Loucy (cell line): ENCODE results near the gene SUGP1.

Source experiments
- H2AFZ ChIP-seq: fragments of 200-600 bp; sonication (generic); 2 replicates; pipeline ENCODE4 v1.6.0; 2016; ENCODE audit warnings: antibody characterized with exemption, mild to moderate bottlenecking, low read length, moderate library complexity
- H3F3A ChIP-seq: fragments of 200-600 bp; 2 replicates; pipeline ENCODE4 v1.6.0; 2016; ENCODE audit warnings: antibody characterized with exemption, low read depth, mild to moderate bottlenecking
- H3K27me3 ChIP-seq: fragments of 200-600 bp; sonication (generic); 2 replicates; pipeline ENCODE4 v1.6.1; 2014; ENCODE audit warnings: low read length, mild to moderate bottlenecking; ENCODE audit not compliant: insufficient read depth, poor library complexity, severe bottlenecking
- H3K36me3 ChIP-seq: fragments of 200-600 bp; sonication (generic); 2 replicates; pipeline ENCODE4 v1.6.1; 2016; ENCODE audit warnings: low read length; ENCODE audit not compliant: insufficient read depth
- H3K4me1 ChIP-seq: fragments of 200-600 bp; sonication (generic); 2 replicates; pipeline ENCODE4 v1.5.1; 2014; ENCODE audit warnings: low read length, mild to moderate bottlenecking; ENCODE audit not compliant: insufficient read depth, poor library complexity, severe bottlenecking
- H3K4me2 ChIP-seq: fragments of 200-600 bp; sonication (generic); 2 replicates; pipeline ENCODE4 v1.6.0; 2014; ENCODE audit warnings: antibody characterized with exemption, low read length, low read depth, mild to moderate bottlenecking; ENCODE audit not compliant: poor library complexity, severe bottlenecking
- H3K4me3 ChIP-seq: fragments of 200-600 bp; sonication (generic); 2 replicates; pipeline ENCODE4 v1.5.1; 2014; ENCODE audit warnings: low read length, mild to moderate bottlenecking, mixed read lengths; ENCODE audit not compliant: poor library complexity, severe bottlenecking
- H3K79me2 ChIP-seq: fragments of 200-600 bp; sonication (generic); 2 replicates; pipeline ENCODE4 v1.6.1; 2014; ENCODE audit warnings: low read length; ENCODE audit not compliant: insufficient read depth
- H3K9ac ChIP-seq: fragments of 200-600 bp; sonication (generic); 2 replicates; pipeline ENCODE4 v1.6.0; 2014; ENCODE audit warnings: mild to moderate bottlenecking, low read depth, low read length, moderate library complexity; ENCODE audit not compliant: poor library complexity, severe bottlenecking
- H3K9me2 ChIP-seq: fragments of 200-600 bp; sonication (generic); replicated peaks from 2 replicates; pipeline ENCODE4 v1.6.1; 2016; ENCODE audit warnings: low read depth, low read length, mixed read lengths
- H3K9me3 ChIP-seq: fragments of 200-600 bp; sonication (generic); 2 replicates; pipeline ENCODE4 v1.6.1; 2014; ENCODE audit warnings: mild to moderate bottlenecking, antibody characterized with exemption, low read length, low read depth; ENCODE audit not compliant: insufficient read depth
- H4K20me1 ChIP-seq: fragments of 200-600 bp; sonication (generic); 2 replicates; pipeline ENCODE4 v1.6.0; 2014; ENCODE audit warnings: antibody characterized with exemption, low read length, mild to moderate bottlenecking; ENCODE audit not compliant: insufficient read depth, poor library complexity, severe bottlenecking
- CTCF ChIP-seq: fragments of 200-600 bp; sonication (generic); conservative IDR thresholded peaks from 2 replicates; pipeline ENCODE4 v1.5.1; 2014; ENCODE audit warnings: mild to moderate bottlenecking, antibody characterized with exemption, low read length
- EZH2phosphoT487 ChIP-seq: fragments of 200-600 bp; IDR thresholded peaks from 2 replicates; pipeline ENCODE4 v1.6.1; 2018; ENCODE audit warnings: antibody characterized with exemption, mild to moderate bottlenecking, moderate library complexity, borderline replicate concordance

Gene SUGP1

GRCh38 chr19:19343016-19343362, 22.7 kb upstream of the SUGP1 start:
- Histone ChIP-seq H3K4me3 (no peak overlapping the region), H3K9me2 (no peaks in the 10 kb centered on the region), H3K36me3 (peaks cover 64% of the 10 kb centered on the region; the same call in 1 of the 2 replicates), H3K79me2 (no peaks in the 10 kb centered on the region), H4K20me1 (no peaks in the 10 kb centered on the region), H3K27me3 (no peaks in the 10 kb centered on the region), H3F3A (no peaks in the 10 kb centered on the region), H3K9me3 (no peaks in the 10 kb centered on the region), H3K9ac (no peak overlapping the region), H2AFZ (no peak overlapping the region), H3K4me1 (no peaks in the 10 kb centered on the region), H3K4me2 (no peak overlapping the region)
- no peak for TF ChIP-seq EZH2phosphoT487

- peaks cover 70% of the 10 kb centered on the region; the same call in 1 of the 2 replicates for H3K36me3 ChIP-seq
- no peaks in the 10 kb centered on the region for H3K9me2 ChIP-seq
Measured at GRCh38 chr19:19342086-19343015, 22.0 kb upstream of the SUGP1 start.

GRCh38 chr19:19341026-19341425, 20.7 kb upstream of the SUGP1 start:
- H2AFZ ChIP-seq = no peak overlapping the region

More at GRCh38 chr19:19342086-19343015, 22.0 kb upstream of the SUGP1 start:
- Histone ChIP-seq H3K9ac (no peak overlapping the region), H4K20me1 (no peaks in the 10 kb centered on the region), H3K4me3 (no peak overlapping the region), H3F3A (no peaks in the 10 kb centered on the region), H3K9me3 (no peaks in the 10 kb centered on the region), H3K4me1 (no peaks in the 10 kb centered on the region), H3K4me2 (no peak overlapping the region), H2AFZ (no peak overlapping the region), H3K79me2 (no peaks in the 10 kb centered on the region), H3K27me3 (no peaks in the 10 kb centered on the region)
- TF ChIP-seq CTCF (peak; percentile 58), EZH2phosphoT487 (no peak)

More at GRCh38 chr19:19341026-19341425, 20.7 kb upstream of the SUGP1 start:
- Histone ChIP-seq H3F3A (no peaks in the 10 kb centered on the region), H3K4me3 (no peak overlapping the region), H3K9me2 (no peaks in the 10 kb centered on the region), H4K20me1 (no peaks in the 10 kb centered on the region), H3K27me3 (no peaks in the 10 kb centered on the region), H3K4me1 (no peaks in the 10 kb centered on the region), H3K36me3 (peaks cover 73% of the 10 kb centered on the region; the same call in 1 of the 2 replicates), H3K79me2 (no peaks in the 10 kb centered on the region), H3K9ac (no peak overlapping the region), H3K9me3 (no peaks in the 10 kb centered on the region), H3K4me2 (no peak overlapping the region)
- TF ChIP-seq EZH2phosphoT487 = no peak
- TF ChIP-seq CTCF = no peak
